GM23338 (cell line): ENCODE results near the gene ZDHHC17. TPM values are rescaled to one million over a fixed set of nuclear protein-coding genes. Genes with fewer than 3 reads are reported as not detected.

ENCODE experiments used
- ATAC-seq: fragments of 200-7000 bp; cut with Tn5 transposase; 3 replicates; pipeline ENCODE4 v1.9.1; 2020
- DNase-seq: peaks from one replicate; pipeline ENCODE4 v3.0.0-alpha.2; 2015; ENCODE audit warnings: low spot score
- H2AFZ ChIP-seq: fragments of 200-600 bp; sonication (generic); 2 replicates; pipeline ENCODE4 v1.8.0; 2016; ENCODE audit warnings: antibody characterized with exemption, mild to moderate bottlenecking, moderate library complexity
- H3F3A ChIP-seq: fragments of 200-600 bp; sonication (generic); replicated peaks from 2 replicates; pipeline ENCODE4 v1.8.0; 2017; ENCODE audit warnings: antibody characterized with exemption, mixed run types, low read depth
- H3K27ac ChIP-seq: fragments of 200-600 bp; sonication (generic); 2 replicates; pipeline ENCODE4 v1.6.1; 2016; ENCODE audit warnings: low read depth
- H3K27me3 ChIP-seq: fragments of 200-600 bp; sonication (generic); 2 replicates; pipeline ENCODE4 v1.8.0; 2016; ENCODE audit warnings: mild to moderate bottlenecking, mixed run types, moderate library complexity; ENCODE audit not compliant: insufficient read depth
- H3K36me3 ChIP-seq: fragments of 200-600 bp; sonication (generic); 2 replicates; pipeline ENCODE4 v1.8.0; 2016; ENCODE audit warnings: mild to moderate bottlenecking; ENCODE audit not compliant: insufficient read depth
- H3K4me1 ChIP-seq: fragments of 200-600 bp; sonication (generic); 2 replicates; pipeline ENCODE4 v1.8.0; 2016; ENCODE audit warnings: mild to moderate bottlenecking, moderate library complexity; ENCODE audit not compliant: insufficient read depth
- H3K4me2 ChIP-seq: fragments of 200-600 bp; sonication (generic); 2 replicates; pipeline ENCODE4 v1.7.1; 2017; ENCODE audit warnings: mixed run types
- H3K4me3 ChIP-seq: fragments of 200-600 bp; sonication (generic); 2 replicates; pipeline ENCODE4 v1.6.1; 2016; ENCODE audit warnings: mixed run types
- H3K79me2 ChIP-seq: fragments of 200-600 bp; sonication (generic); replicated peaks from 2 replicates; pipeline ENCODE4 v1.8.0; 2017; ENCODE audit warnings: mild to moderate bottlenecking; ENCODE audit not compliant: insufficient read depth
- H3K9me2 ChIP-seq: fragments of 200-600 bp; sonication (generic); 2 replicates; pipeline ENCODE4 v1.8.0; 2017; ENCODE audit not compliant: insufficient read depth
- H4K20me1 ChIP-seq: fragments of 200-600 bp; sonication (generic); replicated peaks from 2 replicates; pipeline ENCODE4 v1.8.0; 2017; ENCODE audit warnings: mild to moderate bottlenecking; ENCODE audit not compliant: insufficient read depth
- H3K27ac Mint-ChIP-seq: 2 replicates; pipeline ENCODE4 v1.8.0; 2020; ENCODE audit warnings: inconsistent platforms, mild to moderate bottlenecking, moderate library complexity, mixed read lengths
- H3K27me3 Mint-ChIP-seq: 3 replicates; pipeline ENCODE4 v1.8.0; 2022; ENCODE audit warnings: low read depth, mild to moderate bottlenecking, moderate library complexity, mixed read lengths, inconsistent platforms; ENCODE audit not compliant: insufficient read depth, poor library complexity
- H3K36me3 Mint-ChIP-seq: 3 replicates; pipeline ENCODE4 v1.8.0; 2021; ENCODE audit warnings: low read depth, mild to moderate bottlenecking, inconsistent platforms, moderate library complexity, mixed read lengths
- H3K4me1 Mint-ChIP-seq: 3 replicates; pipeline ENCODE4 v1.8.0; 2020; ENCODE audit warnings: mild to moderate bottlenecking, inconsistent platforms, mixed read lengths
- H3K4me3 Mint-ChIP-seq: 3 replicates; pipeline ENCODE4 v1.8.0; 2021; ENCODE audit warnings: moderate library complexity, mild to moderate bottlenecking, inconsistent platforms, mixed read lengths
- H3K9me3 Mint-ChIP-seq: 3 replicates; pipeline ENCODE4 v1.8.0; 2020; ENCODE audit warnings: moderate library complexity, mild to moderate bottlenecking, inconsistent platforms, mixed read lengths
- CREB1 ChIP-seq: fragments of 250-450 bp; sonication (Bioruptor Pico); IDR thresholded peaks from 2 replicates; pipeline ENCODE4 v1.5.0; 2020; ENCODE audit warnings: low read depth, mild to moderate bottlenecking, moderate library complexity
- ETS1 ChIP-seq: IDR thresholded peaks from 2 replicates; pipeline ENCODE4 v1.6.1; 2016; ENCODE audit warnings: antibody characterized with exemption
- EZH2 ChIP-seq: fragments of 200-600 bp; sonication (generic); IDR thresholded peaks from one replicate; pipeline ENCODE4 v1.8.0; 2017; ENCODE audit warnings: antibody characterized with exemption, mild to moderate bottlenecking, low read depth; ENCODE audit not compliant: unreplicated experiment
- EZH2phosphoT487 ChIP-seq: fragments of 200-600 bp; sonication (generic); IDR thresholded peaks from one replicate; pipeline ENCODE4 v1.8.1; 2018; ENCODE audit warnings: antibody characterized with exemption; ENCODE audit not compliant: unreplicated experiment
- JUNB ChIP-seq: IDR thresholded peaks from one replicate; pipeline ENCODE4 v1.6.1; 2016; ENCODE audit warnings: antibody characterized with exemption; ENCODE audit not compliant: unreplicated experiment
- NANOG ChIP-seq: IDR thresholded peaks from 2 replicates; pipeline ENCODE4 v1.6.1; 2016; ENCODE audit warnings: antibody characterized with exemption, borderline replicate concordance
- POLR2AphosphoS5 ChIP-seq: IDR thresholded peaks from 2 replicates; pipeline ENCODE4 v1.6.1; 2016; ENCODE audit warnings: antibody characterized with exemption, low read depth
- STAT1 ChIP-seq: IDR thresholded peaks from one replicate; pipeline ENCODE4 v1.6.1; 2016; ENCODE audit warnings: antibody characterized with exemption; ENCODE audit not compliant: unreplicated experiment
- ZNF114 ChIP-seq: fragments of 250-450 bp; sonication (Bioruptor Pico); IDR thresholded peaks from 2 replicates; pipeline ENCODE4 v1.5.0; 2020; ENCODE audit warnings: mild to moderate bottlenecking, moderate library complexity
- ZNF331 ChIP-seq: fragments of 250-450 bp; sonication (Bioruptor Pico); IDR thresholded peaks from 2 replicates; pipeline ENCODE4 v1.5.0; 2020; ENCODE audit warnings: low read depth, mild to moderate bottlenecking, moderate library complexity
- polyA plus RNA-seq: library from polyadenylated mRNA; unstranded; fragments of >200 nt; fragmentation: Nextera tagmentation; extraction: Ambion mirVana; gene quantifications from 2 replicates; pipeline ENCODE4 v1.2.1, GENCODE V29; 2016
- total RNA-seq: library from RNA; depleted of rRNA; stranded (reverse); fragments of >200 nt; shearing (Covaris generic); gene quantifications from 2 replicates; pipeline ENCODE4 v1.2.3, GENCODE V29; 2014
- TF ChIP-seq, protein P1 (sequence below): IDR thresholded peaks from one replicate; pipeline ENCODE4 v1.6.1; 2018; ENCODE audit warnings: antibody characterized with exemption; ENCODE audit not compliant: unreplicated experiment
- TF ChIP-seq, protein P2 (sequence below): fragments of 250-450 bp; sonication (Bioruptor Pico); IDR thresholded peaks from 2 replicates; pipeline ENCODE4 v1.5.0; 2020; ENCODE audit warnings: mild to moderate bottlenecking, moderate library complexity
- TF ChIP-seq, protein P3 (sequence below), 2 experiments: fragments of 200-600 bp in 1 of 2; sonication (generic) in 1 of 2; conservative IDR thresholded peaks; 2 replicates each; pipeline versions ENCODE4 v1.5.1 to v1.6.1; 2016 to 2017; ENCODE audit warnings: antibody characterized with exemption in 2 of 2, low read depth in 2 of 2, mild to moderate bottlenecking in 2 of 2, moderate library complexity in 1 of 2

The ZDHHC17 gene
- total and polyA plus RNA-seq, 2 experiments from 2014 or later = 15.7 to 43.5 TPM

GRCh38 chr12:76786986-76787385 lies 23.1 kb downstream of the ZDHHC17 start:
- H3K27me3 Mint-ChIP-seq = no peaks in the 10 kb centered on the region
- Histone ChIP-seq H3K4me1 (peaks cover 6% of the 10 kb centered on the region), H3K4me2 (no peak overlapping the region), H3K9me2 (no peaks in the 10 kb centered on the region), H3F3A (no peaks in the 10 kb centered on the region), H4K20me1 (no peaks in the 10 kb centered on the region), H3K27ac (no peak overlapping the region), H3K79me2 (peaks cover 88% of the 10 kb centered on the region), H3K27me3 (no peaks in the 10 kb centered on the region), H3K4me3 (no peak overlapping the region), H3K36me3 (no peaks in the 10 kb centered on the region), H2AFZ (no peak overlapping the region)
- no peak overlapping the region for H3K27ac Mint-ChIP-seq
- no peak for TF ChIP-seq JUNB
- TF ChIP-seq, protein P1, sequence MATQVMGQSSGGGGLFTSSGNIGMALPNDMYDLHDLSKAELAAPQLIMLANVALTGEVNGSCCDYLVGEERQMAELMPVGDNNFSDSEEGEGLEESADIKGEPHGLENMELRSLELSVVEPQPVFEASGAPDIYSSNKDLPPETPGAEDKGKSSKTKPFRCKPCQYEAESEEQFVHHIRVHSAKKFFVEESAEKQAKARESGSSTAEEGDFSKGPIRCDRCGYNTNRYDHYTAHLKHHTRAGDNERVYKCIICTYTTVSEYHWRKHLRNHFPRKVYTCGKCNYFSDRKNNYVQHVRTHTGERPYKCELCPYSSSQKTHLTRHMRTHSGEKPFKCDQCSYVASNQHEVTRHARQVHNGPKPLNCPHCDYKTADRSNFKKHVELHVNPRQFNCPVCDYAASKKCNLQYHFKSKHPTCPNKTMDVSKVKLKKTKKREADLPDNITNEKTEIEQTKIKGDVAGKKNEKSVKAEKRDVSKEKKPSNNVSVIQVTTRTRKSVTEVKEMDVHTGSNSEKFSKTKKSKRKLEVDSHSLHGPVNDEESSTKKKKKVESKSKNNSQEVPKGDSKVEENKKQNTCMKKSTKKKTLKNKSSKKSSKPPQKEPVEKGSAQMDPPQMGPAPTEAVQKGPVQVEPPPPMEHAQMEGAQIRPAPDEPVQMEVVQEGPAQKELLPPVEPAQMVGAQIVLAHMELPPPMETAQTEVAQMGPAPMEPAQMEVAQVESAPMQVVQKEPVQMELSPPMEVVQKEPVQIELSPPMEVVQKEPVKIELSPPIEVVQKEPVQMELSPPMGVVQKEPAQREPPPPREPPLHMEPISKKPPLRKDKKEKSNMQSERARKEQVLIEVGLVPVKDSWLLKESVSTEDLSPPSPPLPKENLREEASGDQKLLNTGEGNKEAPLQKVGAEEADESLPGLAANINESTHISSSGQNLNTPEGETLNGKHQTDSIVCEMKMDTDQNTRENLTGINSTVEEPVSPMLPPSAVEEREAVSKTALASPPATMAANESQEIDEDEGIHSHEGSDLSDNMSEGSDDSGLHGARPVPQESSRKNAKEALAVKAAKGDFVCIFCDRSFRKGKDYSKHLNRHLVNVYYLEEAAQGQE = no peak
- no peak for TF ChIP-seq STAT1
- TF ChIP-seq CREB1 (CRISPR knock-in tag) = no peak
- TF ChIP-seq, protein P2, sequence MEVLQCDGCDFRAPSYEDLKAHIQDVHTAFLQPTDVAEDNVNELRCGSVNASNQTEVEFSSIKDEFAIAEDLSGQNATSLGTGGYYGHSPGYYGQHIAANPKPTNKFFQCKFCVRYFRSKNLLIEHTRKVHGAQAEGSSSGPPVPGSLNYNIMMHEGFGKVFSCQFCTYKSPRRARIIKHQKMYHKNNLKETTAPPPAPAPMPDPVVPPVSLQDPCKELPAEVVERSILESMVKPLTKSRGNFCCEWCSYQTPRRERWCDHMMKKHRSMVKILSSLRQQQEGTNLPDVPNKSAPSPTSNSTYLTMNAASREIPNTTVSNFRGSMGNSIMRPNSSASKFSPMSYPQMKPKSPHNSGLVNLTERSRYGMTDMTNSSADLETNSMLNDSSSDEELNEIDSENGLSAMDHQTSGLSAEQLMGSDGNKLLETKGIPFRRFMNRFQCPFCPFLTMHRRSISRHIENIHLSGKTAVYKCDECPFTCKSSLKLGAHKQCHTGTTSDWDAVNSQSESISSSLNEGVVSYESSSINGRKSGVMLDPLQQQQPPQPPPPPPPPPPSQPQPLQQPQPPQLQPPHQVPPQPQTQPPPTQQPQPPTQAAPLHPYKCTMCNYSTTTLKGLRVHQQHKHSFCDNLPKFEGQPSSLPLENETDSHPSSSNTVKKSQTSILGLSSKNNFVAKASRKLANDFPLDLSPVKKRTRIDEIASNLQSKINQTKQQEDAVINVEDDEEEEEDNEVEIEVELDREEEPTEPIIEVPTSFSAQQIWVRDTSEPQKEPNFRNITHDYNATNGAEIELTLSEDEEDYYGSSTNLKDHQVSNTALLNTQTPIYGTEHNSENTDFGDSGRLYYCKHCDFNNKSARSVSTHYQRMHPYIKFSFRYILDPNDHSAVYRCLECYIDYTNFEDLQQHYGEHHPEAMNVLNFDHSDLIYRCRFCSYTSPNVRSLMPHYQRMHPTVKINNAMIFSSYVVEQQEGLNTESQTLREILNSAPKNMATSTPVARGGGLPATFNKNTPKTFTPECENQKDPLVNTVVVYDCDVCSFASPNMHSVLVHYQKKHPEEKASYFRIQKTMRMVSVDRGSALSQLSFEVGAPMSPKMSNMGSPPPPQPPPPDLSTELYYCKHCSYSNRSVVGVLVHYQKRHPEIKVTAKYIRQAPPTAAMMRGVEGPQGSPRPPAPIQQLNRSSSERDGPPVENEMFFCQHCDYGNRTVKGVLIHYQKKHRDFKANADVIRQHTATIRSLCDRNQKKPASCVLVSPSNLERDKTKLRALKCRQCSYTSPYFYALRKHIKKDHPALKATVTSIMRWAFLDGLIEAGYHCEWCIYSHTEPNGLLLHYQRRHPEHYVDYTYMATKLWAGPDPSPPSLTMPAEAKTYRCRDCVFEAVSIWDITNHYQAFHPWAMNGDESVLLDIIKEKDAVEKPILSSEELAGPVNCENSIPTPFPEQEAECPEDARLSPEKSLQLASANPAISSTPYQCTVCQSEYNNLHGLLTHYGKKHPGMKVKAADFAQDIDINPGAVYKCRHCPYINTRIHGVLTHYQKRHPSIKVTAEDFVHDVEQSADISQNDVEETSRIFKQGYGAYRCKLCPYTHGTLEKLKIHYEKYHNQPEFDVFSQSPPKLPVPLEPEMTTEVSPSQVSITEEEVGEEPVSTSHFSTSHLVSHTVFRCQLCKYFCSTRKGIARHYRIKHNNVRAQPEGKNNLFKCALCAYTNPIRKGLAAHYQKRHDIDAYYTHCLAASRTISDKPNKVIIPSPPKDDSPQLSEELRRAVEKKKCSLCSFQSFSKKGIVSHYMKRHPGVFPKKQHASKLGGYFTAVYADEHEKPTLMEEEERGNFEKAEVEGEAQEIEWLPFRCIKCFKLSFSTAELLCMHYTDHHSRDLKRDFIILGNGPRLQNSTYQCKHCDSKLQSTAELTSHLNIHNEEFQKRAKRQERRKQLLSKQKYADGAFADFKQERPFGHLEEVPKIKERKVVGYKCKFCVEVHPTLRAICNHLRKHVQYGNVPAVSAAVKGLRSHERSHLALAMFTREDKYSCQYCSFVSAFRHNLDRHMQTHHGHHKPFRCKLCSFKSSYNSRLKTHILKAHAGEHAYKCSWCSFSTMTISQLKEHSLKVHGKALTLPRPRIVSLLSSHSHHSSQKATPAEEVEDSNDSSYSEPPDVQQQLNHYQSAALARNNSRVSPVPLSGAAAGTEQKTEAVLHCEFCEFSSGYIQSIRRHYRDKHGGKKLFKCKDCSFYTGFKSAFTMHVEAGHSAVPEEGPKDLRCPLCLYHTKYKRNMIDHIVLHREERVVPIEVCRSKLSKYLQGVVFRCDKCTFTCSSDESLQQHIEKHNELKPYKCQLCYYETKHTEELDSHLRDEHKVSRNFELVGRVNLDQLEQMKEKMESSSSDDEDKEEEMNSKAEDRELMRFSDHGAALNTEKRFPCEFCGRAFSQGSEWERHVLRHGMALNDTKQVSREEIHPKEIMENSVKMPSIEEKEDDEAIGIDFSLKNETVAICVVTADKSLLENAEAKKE (CRISPR knock-in tag) = no peak
- no peak for TF ChIP-seq EZH2phosphoT487
- no peak for TF ChIP-seq POLR2AphosphoS5
- TF ChIP-seq ZNF114 (CRISPR knock-in tag) = no peak
- no peak for TF ChIP-seq EZH2
- TF ChIP-seq, protein P3, sequence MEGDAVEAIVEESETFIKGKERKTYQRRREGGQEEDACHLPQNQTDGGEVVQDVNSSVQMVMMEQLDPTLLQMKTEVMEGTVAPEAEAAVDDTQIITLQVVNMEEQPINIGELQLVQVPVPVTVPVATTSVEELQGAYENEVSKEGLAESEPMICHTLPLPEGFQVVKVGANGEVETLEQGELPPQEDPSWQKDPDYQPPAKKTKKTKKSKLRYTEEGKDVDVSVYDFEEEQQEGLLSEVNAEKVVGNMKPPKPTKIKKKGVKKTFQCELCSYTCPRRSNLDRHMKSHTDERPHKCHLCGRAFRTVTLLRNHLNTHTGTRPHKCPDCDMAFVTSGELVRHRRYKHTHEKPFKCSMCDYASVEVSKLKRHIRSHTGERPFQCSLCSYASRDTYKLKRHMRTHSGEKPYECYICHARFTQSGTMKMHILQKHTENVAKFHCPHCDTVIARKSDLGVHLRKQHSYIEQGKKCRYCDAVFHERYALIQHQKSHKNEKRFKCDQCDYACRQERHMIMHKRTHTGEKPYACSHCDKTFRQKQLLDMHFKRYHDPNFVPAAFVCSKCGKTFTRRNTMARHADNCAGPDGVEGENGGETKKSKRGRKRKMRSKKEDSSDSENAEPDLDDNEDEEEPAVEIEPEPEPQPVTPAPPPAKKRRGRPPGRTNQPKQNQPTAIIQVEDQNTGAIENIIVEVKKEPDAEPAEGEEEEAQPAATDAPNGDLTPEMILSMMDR (conservative IDR thresholded peaks at IDR 0.05; ENCODE audit: low read depth in 2 of 2) = no peak
- TF ChIP-seq ZNF331 = no peak
- no peak for TF ChIP-seq ETS1
- no peak for TF ChIP-seq NANOG
- H3K36me3 Mint-ChIP-seq = peaks cover 9% of the 10 kb centered on the region; the same call in 2 of the 3 replicates
- H3K4me1 Mint-ChIP-seq = peaks cover 22% of the 10 kb centered on the region
- no peaks in the 10 kb centered on the region for H3K9me3 Mint-ChIP-seq
- ATAC-seq (no peak), DNase-seq (no peak)
- no peak overlapping the region for H3K4me3 Mint-ChIP-seq
